HepG2 (cell line): Measurements from ENCODE around the gene ALK. TPM values are rescaled to one million over a fixed set of nuclear protein-coding genes. Genes with fewer than 3 reads are reported as not detected.

Source experiments
- ATAC-seq: fragments of 200-7000 bp; cut with Tn5 transposase; 3 replicates; pipeline ENCODE4 v1.9.1; 2020; ENCODE audit warnings: mild to moderate bottlenecking, moderate library complexity
- BruUV-seq: library from RNA; stranded (reverse); fragments of 400-500 nt; replicated peaks from 2 replicates; lab custom pipeline; 2021; lab: Mats Ljungman, UMichigan
- CTCF ChIA-PET: fragments of 300-600 bp; formaldehyde crosslinking; extraction: SDS; loops from one replicate; lab custom pipeline; 2021; ENCODE audit warnings: low total read pairs, inconsistent platforms, low intra/inter-chr PET ratio; lab: Yijun Ruan, JAX
- POLR2A ChIA-PET: fragments of 350-600 bp; sonication (Branson Sonifier 250); formaldehyde crosslinking; loops from one replicate; lab custom pipeline; 2020; ENCODE audit warnings: antibody characterized with exemption, inconsistent platforms; lab: Yijun Ruan, JAX
- DNase-seq: peaks from one replicate; pipeline ENCODE4 v3.0.0-alpha.2; 2015; ENCODE audit warnings: low spot score
- FAIRE-seq: peaks from 3 replicates; lab custom pipeline; 2011; peaks lifted over from hg19 to GRCh38; lab: Jason Lieb, UNC
- H2AFZ ChIP-seq: one replicate; pipeline ENCODE4 v1.6.1; 2011; ENCODE audit warnings: low read length, inconsistent platforms
- H3K27ac ChIP-seq: fragments of 300-600 bp; 3 replicates; pipeline ENCODE4 v1.8.0; 2011; ENCODE audit warnings: mixed run types, mild to moderate bottlenecking, mixed read lengths, low read length, inconsistent platforms; ENCODE audit not compliant: insufficient read depth; ENCODE audit errors: extremely low read length
- H3K27me3 ChIP-seq, 2 experiments: fragments of 200-600 bp in 1 of 2; 2 replicates in 1 of 2; 3 replicates in 1 of 2; pipeline versions ENCODE4 v1.6.0 to v1.8.0; 2011; ENCODE audit warnings: low read length in 2 of 2, mild to moderate bottlenecking in 2 of 2, moderate library complexity in 2 of 2, inconsistent platforms in 1 of 2; ENCODE audit not compliant: insufficient read depth in 2 of 2, control insufficient read depth in 1 of 2
- H3K36me3 ChIP-seq, 2 experiments: fragments of 200-600 bp in 1 of 2; replicated peaks in 1 of 2; 2 replicates in 1 of 2; 3 replicates in 1 of 2; pipeline versions ENCODE4 v1.5.1 to v1.8.0; 2011; ENCODE audit warnings: low read length in 2 of 2, inconsistent platforms in 1 of 2; ENCODE audit not compliant: insufficient read depth in 2 of 2, control insufficient read depth in 1 of 2
- H3K4me1 ChIP-seq: 2 replicates; pipeline ENCODE4 v1.5.1; 2012; ENCODE audit warnings: low read length, inconsistent platforms; ENCODE audit not compliant: insufficient read depth
- H3K4me2 ChIP-seq: 2 replicates; pipeline ENCODE4 v1.6.0; 2011; ENCODE audit warnings: low read depth, low read length, inconsistent platforms
- H3K4me3 ChIP-seq, 3 experiments: fragments of 200-600 bp in 1 of 3; sonication (generic), shearing (Covaris generic) in 1 of 3; replicated peaks in 1 of 3; 2 replicates each; pipeline ENCODE4 v1.5.1; 2011 to 2016; ENCODE audit warnings: low read length in 3 of 3, inconsistent platforms in 2 of 3, low read depth in 2 of 3, mild to moderate bottlenecking in 2 of 3, control low read depth in 1 of 3, mixed read lengths in 1 of 3; ENCODE audit not compliant: insufficient read depth in 1 of 3
- H3K79me2 ChIP-seq: one replicate; pipeline ENCODE4 v1.6.1; 2011; ENCODE audit warnings: low read length, inconsistent platforms; ENCODE audit not compliant: insufficient read depth
- H3K9ac ChIP-seq: 2 replicates; pipeline ENCODE4 v1.6.0; 2011; ENCODE audit warnings: mild to moderate bottlenecking, low read depth, low read length, inconsistent platforms; ENCODE audit not compliant: insufficient read depth
- H3K9me3 ChIP-seq: 2 replicates; pipeline ENCODE4 v1.5.1; 2012; ENCODE audit warnings: mild to moderate bottlenecking, low read length
- H4K20me1 ChIP-seq: 2 replicates; pipeline ENCODE4 v1.6.0; 2011; ENCODE audit warnings: inconsistent platforms, mild to moderate bottlenecking, low read length, moderate library complexity; ENCODE audit not compliant: insufficient read depth
- CHCHD3 ChIP-seq: sonication (generic); formaldehyde crosslinking; IDR thresholded peaks from 2 replicates; pipeline ENCODE4 v1.8.0; 2022; ENCODE audit warnings: mild to moderate bottlenecking, missing genetic modification reagents, moderate library complexity
- ELF3 ChIP-seq: IDR thresholded peaks from 2 replicates; pipeline ENCODE4 v1.6.1; 2016; ENCODE audit warnings: missing genetic modification reagents, missing compliant biosample characterization
- GRHL1 ChIP-seq: sonication (generic); formaldehyde crosslinking; conservative IDR thresholded peaks from 2 replicates; pipeline ENCODE4 v1.8.0; 2022; ENCODE audit warnings: missing genetic modification reagents
- HIVEP1 ChIP-seq: sonication (generic); formaldehyde crosslinking; IDR thresholded peaks from 2 replicates; pipeline ENCODE4 v1.4.0; 2020; ENCODE audit warnings: mild to moderate bottlenecking, missing genetic modification reagents
- ZFP36L1 ChIP-seq: sonication (generic); formaldehyde crosslinking; IDR thresholded peaks from 2 replicates; pipeline ENCODE4 v1.8.0; 2022; ENCODE audit warnings: mild to moderate bottlenecking, missing genetic modification reagents, moderate library complexity
- ZFX ChIP-seq: sonication (generic); formaldehyde crosslinking; IDR thresholded peaks from 2 replicates; pipeline ENCODE4 v1.4.0; 2020; ENCODE audit warnings: mild to moderate bottlenecking, low read depth, missing genetic modification reagents, moderate library complexity
- ZMYM2 ChIP-seq: sonication (generic); formaldehyde crosslinking; IDR thresholded peaks from 2 replicates; pipeline ENCODE4 v1.8.0; 2022; ENCODE audit warnings: mild to moderate bottlenecking, missing genetic modification reagents
- ZNF605 ChIP-seq: sonication (generic); formaldehyde crosslinking; IDR thresholded peaks from 2 replicates; pipeline ENCODE4 v1.8.0; 2022; ENCODE audit warnings: mild to moderate bottlenecking, missing genetic modification reagents
- WGBS: methylation state at CpG from one replicate; pipeline ENCODE4 v1.1.6; 2017; ENCODE audit warnings: low lambda C conversion rate; 5-methylcytosine and 5-hydroxymethylcytosine counted together
- in situ Hi-C: cut with HindIII; loops from 2 replicates; pipeline ENCODE4 v1.10.0; 2017; ENCODE audit warnings: low pct_unique_long_range_greater_than_20kb; ENCODE audit not compliant: extremely low pct_ligation_motif_present
- intact Hi-C: fragments of 100-400 bp; cut with micrococcal nuclease; formaldehyde crosslinking; loops from one replicate; pipeline ENCODE4 v1.10.0; 2022; ENCODE audit not compliant: unreplicated experiment
- polyA plus RNA-seq, 8 experiments: library from polyadenylated mRNA; depleted of rRNA in 3 of 8; stranded (reverse) in 7 of 8; unstranded in 1 of 8; fragments of >200 nt; fragmentation: Illumina TruSeq in 4 of 8; extraction: Trizol in 4 of 8; gene quantifications; 2 replicates each; pipeline versions ENCODE4 v1.2.1 to v1.2.3, GENCODE V29; 2011 to 2016; ENCODE audit warnings: low read depth in 4 of 8, missing spikeins in 1 of 8, mixed read lengths in 1 of 8; ENCODE audit not compliant: insufficient read depth in 1 of 8
- total RNA-seq, 5 experiments: library from RNA; depleted of rRNA; stranded (reverse); fragments of >200 nt; fragmentation: Illumina TruSeq; extraction: Trizol; gene quantifications; 2 replicates each; pipeline ENCODE4 v1.2.3, GENCODE V29; 2016; ENCODE audit warnings: low read depth in 1 of 5

ALK gene
- total and polyA plus RNA-seq, 2 of the 13 experiments (the other 11 are each of a cell fraction or from before 2014, with no cell fraction given), result not detected

DNA sequence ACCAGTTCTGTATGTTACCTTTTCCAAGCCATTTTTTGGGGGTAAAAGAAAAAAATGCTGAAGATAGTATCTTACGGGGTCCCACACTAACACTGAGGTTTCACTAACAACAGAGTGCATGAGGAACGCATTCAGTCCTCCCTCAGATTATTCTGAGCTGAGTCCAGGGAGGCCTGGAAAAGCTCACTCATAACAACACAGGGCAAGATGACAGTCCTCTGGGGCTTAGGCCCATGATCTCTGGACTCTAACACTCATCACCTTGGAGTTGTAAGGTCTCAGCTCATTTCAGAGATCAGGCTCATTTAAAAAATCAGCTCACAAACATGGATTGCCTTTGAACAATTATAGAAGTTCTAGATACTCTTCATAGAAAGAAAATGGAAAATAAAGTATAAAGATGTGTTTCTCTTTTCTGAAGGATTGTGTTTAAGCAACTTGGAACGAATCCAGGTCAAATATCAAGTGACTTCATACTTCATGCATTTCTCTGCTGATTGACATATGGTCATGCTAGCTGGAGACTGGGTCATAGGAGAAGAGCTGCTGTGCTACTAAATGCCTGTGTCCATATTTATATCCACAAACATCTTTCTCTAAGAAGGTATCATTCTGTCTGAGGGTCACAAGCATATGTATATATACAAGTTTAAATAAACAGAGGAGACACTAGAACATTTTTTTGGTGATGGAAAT is 265.8 kb downstream of the ALK start (continued):
- TF ChIP-seq GRHL1 (CRISPR knock-in tag) (no peak), ZNF605 (CRISPR knock-in tag) (no peak), HIVEP1 (CRISPR knock-in tag) (no peak)

DNA sequence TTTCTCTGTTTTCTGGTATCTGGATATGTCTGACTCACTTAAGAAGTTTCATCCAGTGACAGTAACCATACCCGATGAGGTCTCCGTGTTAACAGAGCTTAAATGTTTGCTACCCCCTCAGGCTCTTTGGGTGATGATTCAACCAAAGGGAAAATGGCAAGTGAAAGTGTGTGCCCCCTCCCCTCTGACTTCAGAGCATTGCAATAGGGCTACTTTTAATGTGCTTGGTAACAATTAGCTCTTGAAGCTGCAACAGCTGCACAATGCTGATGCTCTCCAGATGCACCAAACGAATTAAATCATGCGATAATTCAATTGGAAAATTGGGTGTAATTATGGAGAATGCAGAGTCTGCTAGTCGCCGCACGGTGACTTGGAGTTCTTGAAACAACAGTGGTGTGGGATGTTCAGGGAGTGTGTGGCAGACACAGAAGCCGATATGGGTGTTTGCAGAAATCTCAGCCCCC is 270.7 kb downstream of the ALK start:
- H3K27me3 ChIP-seq, result no peaks in the 10 kb centered on the region
- 29% methylated on average over 8 of the region's 8 CpGs for WGBS
- H3K4me1 ChIP-seq, result no peaks in the 10 kb centered on the region
- no peak for ATAC-seq
- peaks cover 39% of the 10 kb centered on the region for H3K9me3 ChIP-seq
- no peak overlapping the region for H3K4me2 ChIP-seq
- BruUV-seq, result no TSS peak
- H3K79me2 ChIP-seq, result no peaks in the 10 kb centered on the region
- no peak for DNase-seq
- CTCF ChIA-PET, result no interaction called here
- no peaks in the 10 kb centered on the region for H3K36me3 ChIP-seq
- no peak overlapping the region for H2AFZ ChIP-seq
- in situ Hi-C loops (no loop called here), intact Hi-C loops (no loop called here)
- no peak for FAIRE-seq
- H3K9ac ChIP-seq, result no peak overlapping the region
- H3K4me3 ChIP-seq, result no peak overlapping the region
- no peak overlapping the region for H3K27ac ChIP-seq
- POLR2A ChIA-PET, result no interaction called here
- TF ChIP-seq ZMYM2 (CRISPR knock-in tag) (no peak), HIVEP1 (CRISPR knock-in tag) (no peak), ZFP36L1 (CRISPR knock-in tag) (no peak), ELF3 (CRISPR knock-in tag) (no peak), ZFX (CRISPR knock-in tag) (no peak), CHCHD3 (CRISPR knock-in tag) (no peak)
- H4K20me1 ChIP-seq, result no peaks in the 10 kb centered on the region
